Lower leg skin (tissue), 3 donors: ENCODE results near the gene FAAH2.
"Not testable (repeated sequence)": the region's sequence is repeated elsewhere in the genome, so short reads cannot be mapped to it uniquely, and the experiment has no call there.

ENCODE experiments used
- CTCF ChIP-seq, 3 donors: fragments of 450-650 bp; IDR thresholded peaks; one replicate each; pipeline ENCODE4 v1.5.1; 2016; ENCODE audit warnings: antibody characterized with exemption in 3 of 3, mild to moderate bottlenecking in 3 of 3, moderate library complexity in 2 of 3
- POLR2A ChIP-seq, 2 donors: fragments of 450-650 bp; IDR thresholded peaks; one replicate each; pipeline ENCODE4 v1.6.1; 2016 to 2017; ENCODE audit warnings: antibody characterized with exemption in 2 of 2, mild to moderate bottlenecking in 1 of 2, moderate library complexity in 1 of 2

- not testable (repeated sequence) for TF ChIP-seq POLR2A, CTCF (IDR thresholded peaks at IDR 0.05)
These were observed 116.7 kb downstream of the FAAH2 start for GRCh38 chrX:57403191-57403590.
